ENCODE measurements around the gene TECR.

DNA sequence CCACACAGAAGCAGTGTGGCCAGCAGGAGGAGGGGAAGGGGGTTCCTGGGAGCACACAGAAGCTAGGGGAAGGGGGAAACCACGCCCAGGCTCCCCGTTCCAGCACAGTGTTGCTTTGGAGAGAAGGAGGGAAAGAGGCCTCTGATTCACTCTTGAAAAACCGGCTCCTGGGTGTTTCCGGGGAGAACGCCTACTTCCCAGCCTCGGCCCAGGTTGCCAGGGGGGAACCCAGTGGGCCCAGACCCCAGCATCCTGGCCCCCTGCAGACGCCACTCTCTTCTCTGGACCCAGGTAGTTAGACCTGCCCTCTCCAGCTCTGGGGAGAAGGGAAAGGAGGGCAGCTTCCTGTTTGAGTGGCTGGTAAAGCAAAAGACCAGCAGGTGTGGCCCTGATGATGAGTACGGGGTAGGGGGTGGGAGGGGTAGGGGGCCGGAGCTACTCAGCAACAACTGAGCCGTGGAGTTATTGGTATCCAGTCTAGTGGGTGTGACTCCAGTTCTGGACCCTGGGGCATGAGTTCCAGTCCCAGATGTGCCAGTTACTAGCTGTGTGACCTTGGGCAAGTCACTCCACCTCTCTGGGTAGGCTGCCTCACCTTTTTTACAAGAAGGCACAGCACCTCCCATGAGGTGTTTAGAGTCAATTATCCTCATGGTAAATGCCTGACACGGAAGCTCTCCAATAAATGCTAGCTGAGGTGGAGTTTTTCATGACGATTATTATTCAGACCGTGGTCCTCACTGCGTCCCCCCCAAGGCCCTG is 34.3 kb upstream of the TECR start:
- TF ChIP-seq POLR2A (IDR thresholded peaks at IDR 0.05; ENCODE audit: extremely low read depth, insufficient read length) (no peak), MAX (IDR thresholded peaks at IDR 0.05; ENCODE audit: low read depth, low read length) (no peak), MYC (IDR thresholded peaks at IDR 0.05; ENCODE audit: low read depth, low read length) (no peak)
- TF ChIP-seq, protein P1, sequence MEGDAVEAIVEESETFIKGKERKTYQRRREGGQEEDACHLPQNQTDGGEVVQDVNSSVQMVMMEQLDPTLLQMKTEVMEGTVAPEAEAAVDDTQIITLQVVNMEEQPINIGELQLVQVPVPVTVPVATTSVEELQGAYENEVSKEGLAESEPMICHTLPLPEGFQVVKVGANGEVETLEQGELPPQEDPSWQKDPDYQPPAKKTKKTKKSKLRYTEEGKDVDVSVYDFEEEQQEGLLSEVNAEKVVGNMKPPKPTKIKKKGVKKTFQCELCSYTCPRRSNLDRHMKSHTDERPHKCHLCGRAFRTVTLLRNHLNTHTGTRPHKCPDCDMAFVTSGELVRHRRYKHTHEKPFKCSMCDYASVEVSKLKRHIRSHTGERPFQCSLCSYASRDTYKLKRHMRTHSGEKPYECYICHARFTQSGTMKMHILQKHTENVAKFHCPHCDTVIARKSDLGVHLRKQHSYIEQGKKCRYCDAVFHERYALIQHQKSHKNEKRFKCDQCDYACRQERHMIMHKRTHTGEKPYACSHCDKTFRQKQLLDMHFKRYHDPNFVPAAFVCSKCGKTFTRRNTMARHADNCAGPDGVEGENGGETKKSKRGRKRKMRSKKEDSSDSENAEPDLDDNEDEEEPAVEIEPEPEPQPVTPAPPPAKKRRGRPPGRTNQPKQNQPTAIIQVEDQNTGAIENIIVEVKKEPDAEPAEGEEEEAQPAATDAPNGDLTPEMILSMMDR (IDR thresholded peaks at IDR 0.05; ENCODE audit: low read depth, low read length), result no peak
